ENCODE data around the gene CSNK1G3.

CSNK1G3 gene

GRCh38 chr5:123645024-123645603, 133.1 kb downstream of the CSNK1G3 start:
- no peak for DNase-seq
- ATAC-seq = no peak

GRCh38 chr5:123647066-123647465, 135.1 kb downstream of the CSNK1G3 start:
- no peak for DNase-seq
- ATAC-seq = no peak

GRCh38 chr5:123651234-123651633, 139.3 kb downstream of the CSNK1G3 start:
- DNase-seq (no peak), ATAC-seq (no peak)

GRCh38 chr5:123659011-123659410, 147.0 kb downstream of the CSNK1G3 start:
- DNase-seq = no peak
- ATAC-seq = no peak

GRCh38 chr5:123659495-123659894, 147.5 kb downstream of the CSNK1G3 start:
- no peak for DNase-seq
- ATAC-seq = no peak

- no peak for ATAC-seq
- DNase-seq = no peak
These were observed 153.0 kb downstream of the CSNK1G3 start for GRCh38 chr5:123664961-123665360.

- ATAC-seq (no peak), DNase-seq (no peak)
These were observed 153.9 kb downstream of the CSNK1G3 start for GRCh38 chr5:123665822-123666371.

Data from stimulated activated naive CD8-positive, alpha-beta T cell treated with anti-CD3 and anti-CD28 coated beads, Interleukin-15, Interleukin-2, amounts not matched to agents 100 U/mL and 50 U/mL, for 24 hours (primary cell).